Endometrial microvascular endothelial cells (primary cell): Measurements from ENCODE around the gene C1QTNF9. TPM values are rescaled to one million over a fixed set of nuclear protein-coding genes. Genes with fewer than 3 reads are reported as not detected.
"Not testable (repeated sequence)": the region's sequence is repeated elsewhere in the genome, so short reads cannot be mapped to it uniquely, and the experiment has no call there.

Experiments
- in situ Hi-C: cut with HindIII; loops from 2 replicates; pipeline ENCODE4 v1.10.0; 2017; ENCODE audit warnings: low sequenced_read_pairs, low pct_unique_long_range_greater_than_20kb; ENCODE audit errors: inconsistent ontology term
- total RNA-seq: library from RNA; depleted of rRNA; stranded (reverse); fragments of >200 nt; gene quantifications from one replicate; pipeline ENCODE4 v1.2.3, GENCODE V29; 2015; ENCODE audit errors: inconsistent ontology term

Gene C1QTNF9, protein sequence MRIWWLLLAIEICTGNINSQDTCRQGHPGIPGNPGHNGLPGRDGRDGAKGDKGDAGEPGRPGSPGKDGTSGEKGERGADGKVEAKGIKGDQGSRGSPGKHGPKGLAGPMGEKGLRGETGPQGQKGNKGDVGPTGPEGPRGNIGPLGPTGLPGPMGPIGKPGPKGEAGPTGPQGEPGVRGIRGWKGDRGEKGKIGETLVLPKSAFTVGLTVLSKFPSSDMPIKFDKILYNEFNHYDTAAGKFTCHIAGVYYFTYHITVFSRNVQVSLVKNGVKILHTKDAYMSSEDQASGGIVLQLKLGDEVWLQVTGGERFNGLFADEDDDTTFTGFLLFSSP
- total RNA-seq = not detected

GRCh38 chr13:24309300-24309699 lies at the start of gene C1QTNF9:
Gene C1QTNF9 (plus strand): TSS chr13:24309580. CDS start chr13:24316004, 6,424 bp downstream.
- in situ Hi-C loops = not testable (repeated sequence)

DNA sequence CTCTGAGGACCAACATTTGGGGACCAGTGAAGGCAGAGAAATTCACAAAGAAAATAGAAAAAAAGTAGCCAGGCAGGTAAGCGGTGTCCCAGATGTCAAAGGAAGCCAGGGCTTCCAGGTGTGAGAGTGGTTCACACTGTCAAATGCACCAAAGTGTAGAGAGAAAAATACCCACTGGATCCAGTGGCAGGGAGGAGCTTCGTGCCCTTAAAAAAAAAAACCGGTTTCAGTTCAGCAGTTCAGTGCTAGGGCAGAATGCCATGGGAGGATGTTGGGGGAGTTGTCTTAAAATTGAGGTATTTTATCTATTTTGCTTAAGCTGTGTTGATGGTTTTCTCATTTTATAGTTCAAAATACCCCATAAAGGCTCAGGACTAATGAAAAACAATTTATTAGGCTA lies 47.8 kb upstream of the C1QTNF9 start:
- in situ Hi-C loops = no loop called here

DNA sequence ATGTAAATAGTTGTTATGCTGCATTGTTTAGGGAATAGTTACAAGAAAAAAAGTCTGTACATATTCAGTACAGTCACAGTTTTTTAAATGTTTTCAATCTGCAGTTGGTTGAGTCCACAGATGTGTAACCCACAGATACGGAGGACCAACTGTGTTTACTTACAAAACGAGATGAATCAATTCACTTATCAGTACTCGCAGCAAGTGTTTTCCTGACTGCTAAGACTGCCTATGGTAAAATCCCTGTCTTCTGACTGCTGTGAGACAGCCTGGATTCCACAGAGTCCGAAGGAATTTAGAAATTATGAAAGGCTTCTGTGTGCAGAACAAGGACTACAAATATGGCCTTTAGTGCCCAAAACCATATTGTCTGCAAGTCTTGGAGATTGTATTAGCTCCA lies 45.7 kb upstream of the C1QTNF9 start:
- in situ Hi-C loops = no loop called here

DNA sequence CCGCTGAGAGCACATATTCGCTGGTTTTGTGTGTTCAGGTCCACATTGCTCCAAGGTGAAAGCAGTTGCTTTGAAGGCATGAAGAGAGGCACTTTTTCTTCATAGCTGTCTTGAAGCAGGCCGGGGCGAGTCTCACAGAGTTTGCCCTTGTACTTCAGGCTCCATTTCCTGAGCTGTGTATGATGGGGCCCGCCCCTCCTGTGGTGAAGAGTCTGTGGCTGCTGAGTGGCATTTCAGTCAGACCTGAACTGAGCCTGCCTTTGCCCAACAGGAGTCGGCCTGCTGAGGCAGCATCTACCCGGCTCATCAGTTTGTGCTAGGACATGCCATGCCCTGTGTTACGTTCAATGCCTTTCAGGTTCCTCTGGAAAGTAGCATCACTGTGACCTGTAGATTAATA lies 44.4 kb upstream of the C1QTNF9 start:
- in situ Hi-C loops = no loop called here

- in situ Hi-C loops = no loop called here
Observed at GRCh38 chr13:24265453-24265852, 43.9 kb upstream of the C1QTNF9 start.

- in situ Hi-C loops = no loop called here
Observed at GRCh38 chr13:24267274-24267673, 42.1 kb upstream of the C1QTNF9 start.

DNA sequence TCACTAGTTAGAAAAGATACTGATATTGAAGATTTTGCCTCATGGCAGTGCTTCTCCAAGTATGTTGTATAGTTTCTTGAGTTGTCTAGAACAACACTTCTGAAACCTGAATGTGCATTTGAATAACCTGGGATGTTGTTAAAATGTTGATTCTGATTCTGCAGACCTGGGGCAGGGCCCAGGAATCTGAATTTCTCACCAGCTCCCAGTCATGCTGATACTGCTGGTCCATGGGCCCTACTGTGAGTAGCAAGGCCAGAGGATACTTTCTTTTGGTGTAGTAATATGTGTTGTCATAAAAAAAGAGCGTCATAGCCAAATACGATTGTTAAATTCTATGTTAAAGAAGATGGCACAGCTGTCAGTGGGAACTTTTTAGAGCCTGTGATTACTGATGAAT lies 41.6 kb upstream of the C1QTNF9 start:
- in situ Hi-C loops = no loop called here

DNA sequence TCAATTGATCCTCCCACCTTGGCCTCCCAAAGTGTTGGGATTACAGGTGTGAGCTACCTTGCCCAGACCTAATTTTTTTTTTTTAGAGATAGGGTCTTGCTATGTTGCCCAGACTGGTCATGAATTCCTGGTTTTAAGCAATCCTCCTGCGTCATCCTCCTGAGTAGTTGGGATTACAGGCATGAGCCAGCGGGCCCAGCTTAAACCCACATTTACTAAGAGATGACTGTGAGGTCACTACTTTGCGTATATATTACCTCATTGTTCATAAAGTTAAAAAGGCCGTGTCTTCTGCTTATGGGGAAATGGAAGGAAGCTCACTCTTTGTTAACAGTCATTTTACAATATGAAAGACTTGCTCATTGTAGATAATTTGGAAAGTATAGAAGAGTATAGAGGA lies 39.6 kb upstream of the C1QTNF9 start:
- in situ Hi-C loops = no loop called here

DNA sequence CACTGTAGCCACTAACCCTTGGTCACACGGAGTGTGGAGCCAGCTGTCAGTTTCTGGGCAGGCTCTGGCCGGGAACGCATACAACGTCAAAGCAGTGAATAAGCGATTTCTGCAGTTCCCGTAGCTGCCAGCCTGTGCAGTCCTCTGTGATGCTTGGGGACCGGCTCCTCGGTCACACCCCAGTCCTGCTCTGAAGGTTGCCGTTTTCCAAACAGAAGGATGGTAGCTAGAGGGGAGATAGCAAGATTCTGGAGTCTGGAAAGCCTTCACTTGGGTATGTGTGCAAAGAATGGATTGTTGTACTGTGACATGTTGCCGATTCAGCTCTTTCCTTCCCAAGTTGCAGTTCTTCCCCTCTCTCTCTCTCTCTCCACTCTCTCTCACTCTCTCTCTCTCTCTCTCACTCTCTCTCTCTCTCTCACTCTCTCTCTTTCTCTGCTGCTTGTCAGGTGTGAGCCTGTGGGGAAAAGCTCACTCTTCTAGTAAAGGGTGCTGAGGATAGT lies 38.7 kb upstream of the C1QTNF9 start:
- in situ Hi-C loops = no loop called here

DNA sequence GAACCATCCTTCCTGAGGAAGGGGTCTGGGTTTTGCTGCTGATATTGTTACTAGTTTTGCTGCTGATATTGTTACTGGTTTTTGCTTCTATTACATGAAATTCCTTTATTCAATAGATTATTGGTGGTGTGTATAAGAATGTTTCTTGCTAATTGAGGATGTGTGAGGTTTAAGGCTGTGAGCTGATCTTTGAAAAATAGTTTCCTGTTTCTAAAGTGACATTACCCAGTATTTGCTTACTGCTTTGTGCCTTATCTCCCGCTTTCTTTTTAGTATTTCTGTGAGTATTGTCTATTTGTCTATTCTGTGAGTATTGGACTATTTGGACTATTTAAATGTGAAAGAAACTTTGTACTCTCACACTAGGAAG lies 38.2 kb upstream of the C1QTNF9 start:
- in situ Hi-C loops = no loop called here

- in situ Hi-C loops = no loop called here
Observed at GRCh38 chr13:24271601-24272451, 37.6 kb upstream of the C1QTNF9 start.

DNA sequence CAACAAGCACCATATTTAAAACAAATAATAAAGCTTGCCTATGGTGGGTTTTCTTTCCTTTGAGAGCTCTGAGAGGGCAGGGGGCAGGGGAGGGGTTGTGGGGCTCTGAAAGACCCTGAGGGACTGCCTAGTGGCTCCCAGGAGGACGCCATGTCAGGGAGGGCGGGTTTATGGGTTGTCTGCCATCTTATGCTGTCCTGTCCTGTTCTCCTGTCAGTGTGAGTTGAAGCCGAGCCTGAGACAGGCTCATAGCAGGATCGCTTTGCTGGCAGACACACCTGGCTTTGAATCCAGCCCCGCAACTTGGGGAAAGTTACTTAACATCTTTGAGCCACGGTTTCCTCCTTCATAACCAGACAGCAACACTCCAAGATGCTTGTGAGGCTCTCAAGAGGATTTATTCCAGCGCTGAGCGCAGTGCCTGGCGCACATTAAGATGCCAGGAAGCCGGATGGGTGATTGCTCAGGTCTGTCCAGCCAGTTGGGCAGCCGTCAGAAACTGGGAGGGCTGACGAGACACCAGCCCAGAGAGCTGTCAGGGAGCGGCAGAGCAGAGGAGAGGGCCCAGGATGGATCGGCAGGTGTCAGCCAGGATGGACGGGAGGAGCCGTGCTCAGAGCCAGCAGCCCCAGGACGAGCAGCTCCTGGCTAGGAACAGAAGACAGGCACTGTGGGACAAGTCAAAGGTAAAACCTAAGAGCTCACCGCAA lies 36.8 kb upstream of the C1QTNF9 start:
- in situ Hi-C loops = no loop called here

DNA sequence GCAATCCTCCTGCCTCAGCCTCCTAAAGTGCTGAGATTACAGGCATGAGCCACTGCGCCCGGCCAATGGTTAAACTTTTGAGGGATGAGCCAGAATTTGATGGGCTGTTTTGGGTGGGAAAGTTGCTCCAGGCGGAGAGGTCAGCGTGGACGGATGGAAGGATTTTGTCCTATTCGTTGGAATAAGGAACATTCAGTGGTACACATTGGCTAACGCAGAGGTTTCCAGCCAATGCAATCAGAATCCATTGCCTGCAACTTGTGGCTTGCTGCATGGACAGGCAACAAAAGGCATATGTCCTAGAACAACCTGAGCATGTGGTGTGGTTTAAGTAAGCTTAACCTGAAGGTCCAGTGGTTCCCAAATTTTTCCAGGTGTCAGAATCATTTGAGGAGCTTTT lies 35.5 kb upstream of the C1QTNF9 start:
- in situ Hi-C loops = no loop called here

DNA sequence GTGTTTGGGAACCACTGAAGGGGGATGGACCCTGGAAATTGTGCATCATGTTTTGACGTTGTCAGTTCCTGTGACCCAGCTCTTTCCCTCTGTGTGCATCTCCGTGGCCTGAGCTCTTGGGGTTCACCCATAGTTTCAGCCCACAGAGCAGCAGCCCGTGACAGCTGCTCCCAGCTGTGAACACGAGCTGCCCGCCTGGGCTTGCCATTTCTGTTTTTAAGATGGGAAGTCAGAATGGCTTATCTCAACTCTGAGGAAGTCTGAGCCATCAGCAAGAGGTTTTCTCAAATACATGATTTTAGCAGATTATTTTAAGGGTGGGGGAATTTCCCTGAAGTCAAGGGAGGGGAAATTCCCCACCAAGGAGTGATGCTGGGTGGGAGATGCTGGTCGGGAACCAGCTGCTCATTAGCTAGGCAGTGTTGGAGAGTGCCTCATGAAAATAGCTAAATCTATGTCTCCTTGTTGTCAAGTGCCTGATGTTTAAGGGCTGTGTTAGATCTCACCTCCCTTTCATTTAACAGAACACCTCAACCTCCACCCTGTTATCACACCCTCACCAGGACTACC lies 34.8 kb upstream of the C1QTNF9 start:
- in situ Hi-C loops = no loop called here

GRCh38 chr13:24275041-24275440 lies 34.3 kb upstream of the C1QTNF9 start:
- in situ Hi-C loops = no loop called here

DNA sequence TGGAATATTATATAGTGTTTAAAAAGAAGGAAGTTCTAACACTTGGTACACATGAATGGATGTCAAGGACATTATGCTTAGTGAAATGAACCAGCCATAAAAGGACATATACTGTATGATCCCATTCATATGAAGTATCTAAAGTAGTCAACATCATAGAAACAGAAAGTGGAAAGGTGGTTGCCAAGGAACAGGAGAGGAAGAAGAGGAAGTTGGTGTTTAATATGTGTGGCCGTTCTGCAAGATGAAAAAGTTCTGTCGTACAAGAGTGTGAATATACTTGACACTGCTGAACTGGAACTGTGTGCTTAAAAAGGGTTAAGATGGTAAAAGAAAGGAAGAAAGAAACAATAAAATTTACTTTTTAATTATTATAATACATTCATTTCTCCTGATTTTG lies 33.1 kb upstream of the C1QTNF9 start:
- in situ Hi-C loops = no loop called here

DNA sequence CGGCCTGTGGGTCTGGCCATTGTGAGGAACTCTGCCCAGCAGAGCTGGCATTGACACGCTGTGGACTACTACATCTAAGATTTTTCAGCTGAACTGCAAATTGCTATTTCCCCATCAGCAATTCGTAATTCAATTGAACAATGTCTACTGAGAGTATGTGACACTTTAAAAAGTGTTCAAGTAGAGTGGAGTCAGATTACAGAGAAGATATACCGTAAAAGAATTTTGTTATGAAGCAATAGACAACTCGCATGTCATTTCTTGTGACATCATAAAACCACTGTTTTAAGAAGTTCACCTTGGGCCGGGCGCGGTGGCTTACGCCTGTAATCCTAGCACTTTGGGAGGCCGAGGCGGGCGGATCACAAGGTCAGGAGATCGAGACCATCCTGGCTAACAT lies 32.5 kb upstream of the C1QTNF9 start:
- in situ Hi-C loops = no loop called here

DNA sequence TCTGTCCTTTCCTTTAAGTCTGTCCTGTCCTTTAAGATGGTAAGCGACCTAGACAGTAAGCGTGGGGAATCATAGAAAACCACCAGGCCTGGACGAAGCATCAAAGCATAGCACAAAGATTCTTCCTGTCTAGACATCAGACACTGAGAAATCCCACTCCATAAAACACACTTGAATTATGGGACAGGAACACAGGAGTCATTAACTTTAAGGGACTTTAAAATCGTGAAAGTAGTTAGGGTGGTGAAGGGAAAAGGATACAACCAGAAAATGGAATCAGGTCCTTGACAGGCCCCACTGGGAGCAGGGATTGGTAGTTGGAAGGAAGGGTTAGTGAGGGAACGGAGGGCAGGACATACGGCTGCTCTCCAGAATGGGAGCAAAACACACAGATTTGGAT lies 31.6 kb upstream of the C1QTNF9 start:
- in situ Hi-C loops = no loop called here
